Endothelial cell of umbilical vein (primary cell): ENCODE results near the gene SLC5A6. TPM values are rescaled to one million over a fixed set of nuclear protein-coding genes. Genes with fewer than 3 reads are reported as not detected.

Experiments
- BruUV-seq: library from RNA; stranded (reverse); fragments of 400-500 nt; replicated peaks from 2 replicates; lab custom pipeline; 2021; lab: Mats Ljungman, UMichigan
- CTCF ChIA-PET: fragments of 300-600, 350-600 bp; sonication (Branson Sonifier 250); formaldehyde crosslinking; loops from one replicate; lab custom pipeline; 2021; ENCODE audit warnings: antibody characterized with exemption, inconsistent platforms; lab: Charles Lee
- POLR2A ChIA-PET: fragments of 300-600, 350-600 bp; sonication (Branson Sonifier 250); formaldehyde crosslinking; loops from one replicate; lab custom pipeline; 2021; ENCODE audit warnings: antibody characterized with exemption, inconsistent platforms; lab: Charles Lee
- DNase-seq: peaks from one replicate; pipeline ENCODE4 v3.0.0-alpha.2; 2011; ENCODE audit warnings: low read depth, low spot score
- FAIRE-seq: peaks from 2 replicates; lab custom pipeline; 2011; peaks lifted over from hg19 to GRCh38; lab: Jason Lieb, UNC
- H2AFZ ChIP-seq: 2 replicates; pipeline ENCODE4 v1.6.0; 2012; ENCODE audit warnings: low read depth, low read length, control low read depth, inconsistent platforms
- H3K27ac ChIP-seq: 2 replicates; pipeline ENCODE4 v1.5.1; 2011; ENCODE audit warnings: low read depth, mild to moderate bottlenecking, control low read depth, low read length, moderate library complexity; ENCODE audit not compliant: insufficient read depth
- H3K27me3 ChIP-seq, 2 experiments: 2 replicates each; pipeline versions ENCODE4 v1.6.0 to v1.6.1; 2011; ENCODE audit warnings: low read length in 2 of 2, mixed read lengths in 1 of 2; ENCODE audit not compliant: control insufficient read depth in 2 of 2, insufficient read depth in 2 of 2
- H3K36me3 ChIP-seq, 2 experiments: 2 replicates in 1 of 2; 3 replicates in 1 of 2; pipeline ENCODE4 v1.5.1; 2011; ENCODE audit warnings: low read length in 2 of 2, mild to moderate bottlenecking in 1 of 2, moderate library complexity in 1 of 2; ENCODE audit not compliant: control insufficient read depth in 2 of 2, insufficient read depth in 2 of 2; ENCODE audit errors: extremely low read depth in 1 of 2
- H3K4me1 ChIP-seq: 3 replicates; pipeline ENCODE4 v1.5.1; 2011; ENCODE audit warnings: mild to moderate bottlenecking, low read length; ENCODE audit not compliant: control insufficient read depth, insufficient read depth; ENCODE audit errors: extremely low read depth
- H3K4me2 ChIP-seq: 2 replicates; pipeline ENCODE4 v1.6.1; 2011; ENCODE audit warnings: low read length, control low read depth, mixed read lengths; ENCODE audit not compliant: insufficient read depth
- H3K4me3 ChIP-seq, 3 experiments: fragments of 200-600 bp in 1 of 3; sonication (generic), shearing (Covaris generic) in 1 of 3; replicated peaks in 1 of 3; 2 replicates each; pipeline ENCODE4 v1.5.1; 2011 to 2016; ENCODE audit warnings: control low read depth in 3 of 3, low read length in 3 of 3, mild to moderate bottlenecking in 2 of 3, inconsistent platforms in 1 of 3, low read depth in 1 of 3, moderate library complexity in 1 of 3; ENCODE audit not compliant: insufficient read depth in 1 of 3
- H3K79me2 ChIP-seq: 2 replicates; pipeline ENCODE4 v1.6.0; 2012; ENCODE audit warnings: low read length, inconsistent platforms; ENCODE audit not compliant: control insufficient read depth, insufficient read depth
- H3K9ac ChIP-seq: replicated peaks from 2 replicates; pipeline ENCODE3; 2011; ENCODE audit warnings: low read length, control low read depth; ENCODE audit not compliant: insufficient read depth; ENCODE audit errors: extremely low read depth
- H3K9me1 ChIP-seq: replicated peaks from 3 replicates; pipeline ENCODE4 v1.6.0; 2011; ENCODE audit warnings: mild to moderate bottlenecking, low read length; ENCODE audit not compliant: control insufficient read depth, insufficient read depth; ENCODE audit errors: extremely low read depth
- H3K9me3 ChIP-seq: replicated peaks from 2 replicates; pipeline ENCODE4 v1.5.1; 2012; ENCODE audit warnings: low read length, inconsistent platforms; ENCODE audit not compliant: control insufficient read depth, insufficient read depth
- H4K20me1 ChIP-seq: replicated peaks from 2 replicates; pipeline ENCODE3; 2011; ENCODE audit warnings: mild to moderate bottlenecking, low read length; ENCODE audit not compliant: control insufficient read depth, insufficient read depth; ENCODE audit errors: extremely low read depth
- EZH2 ChIP-seq: IDR thresholded peaks from 2 replicates; pipeline ENCODE4 v1.6.1; 2012; ENCODE audit warnings: borderline replicate concordance, low read depth, mild to moderate bottlenecking, moderate library complexity, low read length, inconsistent platforms; ENCODE audit not compliant: severe bottlenecking
- FOS ChIP-seq: IDR thresholded peaks from 2 replicates; pipeline ENCODE4 v1.6.1; 2011; ENCODE audit warnings: mild to moderate bottlenecking, low read length, moderate library complexity, borderline replicate concordance; ENCODE audit not compliant: insufficient read depth
- GATA2 ChIP-seq: IDR thresholded peaks from 2 replicates; pipeline ENCODE4 v1.7.0; 2011; ENCODE audit warnings: low read depth, mild to moderate bottlenecking, moderate library complexity, mixed read lengths, low read length; ENCODE audit not compliant: insufficient read length, insufficient read depth
- JUN ChIP-seq: IDR thresholded peaks from 2 replicates; pipeline ENCODE4 v1.6.1; 2011; ENCODE audit warnings: borderline replicate concordance, low read depth; ENCODE audit not compliant: insufficient read length, insufficient read depth
- MYC ChIP-seq: IDR thresholded peaks from one replicate; pipeline ENCODE4 v1.6.1; 2011; ENCODE audit warnings: mild to moderate bottlenecking, low read depth, low read length
- POLR2A ChIP-seq: IDR thresholded peaks from 2 replicates; pipeline ENCODE4 v1.6.1; 2012; ENCODE audit warnings: low read depth, mild to moderate bottlenecking, control low read depth, low read length
- POLR2AphosphoS5 ChIP-seq: IDR thresholded peaks from 2 replicates; pipeline ENCODE4 v1.6.1; 2012; ENCODE audit warnings: low read depth, mild to moderate bottlenecking, control low read depth, low read length, moderate library complexity; ENCODE audit not compliant: insufficient read depth
- dilution Hi-C: fragments of 300-500 bp; cut with MboI; formaldehyde crosslinking; loops from one replicate; pipeline ENCODE4 v1.15.0; 2019; ENCODE audit warnings: low sequenced_read_pairs; ENCODE audit not compliant: extremely low pct_ligation_motif_present
- intact Hi-C: fragments of 100-400 bp; cut with micrococcal nuclease; formaldehyde crosslinking; loops from one replicate; pipeline ENCODE4 v1.10.0; 2022
- polyA plus RNA-seq, 4 experiments: library from polyadenylated mRNA; depleted of rRNA in 3 of 4; stranded (reverse) in 3 of 4; unstranded in 1 of 4; fragments of >200 nt; gene quantifications; 2 replicates each; pipeline versions ENCODE4 v1.2.1 to v1.2.3, GENCODE V29; 2011 to 2012; ENCODE audit warnings: missing spikeins in 1 of 4
- total RNA-seq: library from RNA; stranded (reverse); gene quantifications from 2 replicates; pipeline ENCODE4 v1.2.3, GENCODE V29; 2021
- TF ChIP-seq, protein P1 (sequence below): IDR thresholded peaks from 2 replicates; pipeline ENCODE4 v1.6.1; 2011; ENCODE audit not compliant: insufficient read depth, insufficient read length
- TF ChIP-seq, protein P2 (sequence below), 2 donors: IDR thresholded peaks; 1 replicate in 1 of 2; 2 replicates in 1 of 2; pipeline ENCODE4 v1.5.1; 2011; ENCODE audit warnings: low read length in 2 of 2, mild to moderate bottlenecking in 2 of 2, moderate library complexity in 2 of 2, control low read depth in 1 of 2, inconsistent platforms in 1 of 2, low read depth in 1 of 2; ENCODE audit not compliant: insufficient read depth in 1 of 2; ENCODE audit errors: extremely low read depth in 1 of 2

SLC5A6 gene
- total and polyA plus RNA-seq, 2 donors (not counting 3 experiments of a cell fraction or from before 2014, with no cell fraction given), result 52.0 to 92.5 TPM

DNA sequence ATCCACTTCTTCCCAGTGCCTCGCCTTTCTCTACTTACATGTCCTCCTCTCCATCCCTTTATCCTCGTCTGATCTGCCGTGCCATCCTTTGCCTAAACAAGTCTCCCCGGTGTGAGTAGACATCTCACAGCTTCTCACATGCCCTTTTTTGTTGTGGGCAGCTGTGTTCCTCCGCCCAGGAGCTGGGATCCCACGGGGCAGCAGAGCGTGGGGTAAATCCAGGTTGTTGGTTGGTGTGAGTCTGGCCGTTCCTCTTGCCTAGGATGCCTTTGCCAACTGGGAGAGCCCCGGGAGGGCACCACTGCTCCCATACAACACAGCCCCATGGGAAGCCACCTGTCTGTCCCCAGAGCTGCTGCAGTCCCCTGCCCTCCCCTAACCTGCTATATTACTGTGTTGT lies 28.3 kb upstream of the SLC5A6 start:
- no peak overlapping the region for H3K9ac ChIP-seq
- H3K27me3 ChIP-seq, result no peaks in the 10 kb centered on the region
- no peaks in the 10 kb centered on the region for H3K9me1 ChIP-seq
- H3K4me2 ChIP-seq, result no peak overlapping the region
- ChIA-PET POLR2A (no interaction called here), CTCF (interaction anchor here (2.4 kb wide), 1 partner anchor 39 kb away, joined by 17 read pairs; no protein-coding TSS in a partner anchor)
- H3K27ac ChIP-seq, result no peak overlapping the region
- BruUV-seq, result no TSS peak
- FAIRE-seq, result no peak
- TF ChIP-seq JUN (no peak), GATA2 (no peak), POLR2A (no peak), POLR2AphosphoS5 (no peak), FOS (no peak), MYC (no peak), EZH2 (no peak)
- TF ChIP-seq, protein P1, sequence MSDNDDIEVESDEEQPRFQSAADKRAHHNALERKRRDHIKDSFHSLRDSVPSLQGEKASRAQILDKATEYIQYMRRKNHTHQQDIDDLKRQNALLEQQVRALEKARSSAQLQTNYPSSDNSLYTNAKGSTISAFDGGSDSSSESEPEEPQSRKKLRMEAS, result no peak
- TF ChIP-seq, protein P2, sequence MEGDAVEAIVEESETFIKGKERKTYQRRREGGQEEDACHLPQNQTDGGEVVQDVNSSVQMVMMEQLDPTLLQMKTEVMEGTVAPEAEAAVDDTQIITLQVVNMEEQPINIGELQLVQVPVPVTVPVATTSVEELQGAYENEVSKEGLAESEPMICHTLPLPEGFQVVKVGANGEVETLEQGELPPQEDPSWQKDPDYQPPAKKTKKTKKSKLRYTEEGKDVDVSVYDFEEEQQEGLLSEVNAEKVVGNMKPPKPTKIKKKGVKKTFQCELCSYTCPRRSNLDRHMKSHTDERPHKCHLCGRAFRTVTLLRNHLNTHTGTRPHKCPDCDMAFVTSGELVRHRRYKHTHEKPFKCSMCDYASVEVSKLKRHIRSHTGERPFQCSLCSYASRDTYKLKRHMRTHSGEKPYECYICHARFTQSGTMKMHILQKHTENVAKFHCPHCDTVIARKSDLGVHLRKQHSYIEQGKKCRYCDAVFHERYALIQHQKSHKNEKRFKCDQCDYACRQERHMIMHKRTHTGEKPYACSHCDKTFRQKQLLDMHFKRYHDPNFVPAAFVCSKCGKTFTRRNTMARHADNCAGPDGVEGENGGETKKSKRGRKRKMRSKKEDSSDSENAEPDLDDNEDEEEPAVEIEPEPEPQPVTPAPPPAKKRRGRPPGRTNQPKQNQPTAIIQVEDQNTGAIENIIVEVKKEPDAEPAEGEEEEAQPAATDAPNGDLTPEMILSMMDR (IDR thresholded peaks at IDR 0.05; ENCODE audit: extremely low read depth in 1 of 2, insufficient read depth in 1 of 2, low read depth in 1 of 2, low read length in 2 of 2), result no peak
- H3K4me1 ChIP-seq, result no peaks in the 10 kb centered on the region
- intact Hi-C loops (no loop called here), dilution Hi-C loops (no loop called here)
- no peak for DNase-seq
- no peaks in the 10 kb centered on the region for H4K20me1 ChIP-seq
- H3K36me3 ChIP-seq, result peaks cover 31 to 77% of the 10 kb centered on the region in 2 experiments
- H3K79me2 ChIP-seq, result no peaks in the 10 kb centered on the region
- no peaks in the 10 kb centered on the region for H3K9me3 ChIP-seq
- no peak overlapping the region for H3K4me3 ChIP-seq
- H2AFZ ChIP-seq, result no peak overlapping the region
